Left forelimb (tissue), 1 donor: Measurements from ENCODE around the gene DNM2.
"Not testable (repeated sequence)": the region's sequence is repeated elsewhere in the genome, so short reads cannot be mapped to it uniquely, and the experiment has no call there.

ENCODE experiments used
- DNase-seq: peaks from one replicate; pipeline ENCODE4 v3.0.0-alpha.2; 2018; ENCODE audit warnings: low spot score

The DNM2 gene

GRCh38 chr19:10869872-10870311, 152.0 kb downstream of the DNM2 start:
- not testable (repeated sequence) for DNase-seq

GRCh38 chr19:10870501-10870954, 152.6 kb downstream of the DNM2 start:
- DNase-seq, result no peak

- DNase-seq, result peak; percentile 100
Observed at GRCh38 chr19:10870955-10871603, 153.2 kb downstream of the DNM2 start, which contains the start of gene CARM1. TSS of gene CARM1 (plus strand) at chr19:10871553. CDS start at chr19:10871703, 150 bp downstream.

GRCh38 chr19:10871711-10872545, 154.0 kb downstream of the DNM2 start:
- peak; percentile 77 for DNase-seq

- no peak for DNase-seq
Observed at GRCh38 chr19:10872546-10873107, 154.7 kb downstream of the DNM2 start.

- no peak for DNase-seq
Observed at GRCh38 chr19:10874024-10874423, 156.1 kb downstream of the DNM2 start.

GRCh38 chr19:10876459-10877240, 158.8 kb downstream of the DNM2 start:
- no peak for DNase-seq

- DNase-seq, result not testable (repeated sequence)
Observed at GRCh38 chr19:10877608-10878007, 159.7 kb downstream of the DNM2 start.

- no peak for DNase-seq
Observed at GRCh38 chr19:10878253-10878652, 160.4 kb downstream of the DNM2 start.
